Activated CD4-positive, alpha-beta T cell treated with anti-CD3 and anti-CD28 coated beads for 36 hours (primary cell): ENCODE results near the gene POMZP3. TPM values are rescaled to one million over a fixed set of nuclear protein-coding genes. Genes with fewer than 3 reads are reported as not detected.
"Not testable (repeated sequence)": the region's sequence is repeated elsewhere in the genome, so short reads cannot be mapped to it uniquely, and the experiment has no call there.

Source experiments
- ATAC-seq: fragments of 200-7000 bp; cut with Tn5 transposase; one replicate; pipeline ENCODE4 v1.10.0; 2021; ENCODE audit warnings: mild to moderate bottlenecking, moderate library complexity
- CTCF ChIA-PET: fragments of 350-600 bp; sonication (Branson Sonifier 250); formaldehyde crosslinking; loops from one replicate; lab custom pipeline; 2021; ENCODE audit warnings: antibody characterized with exemption; lab: Charles Lee
- POLR2A ChIA-PET: fragments of 350-600 bp; sonication (Branson Sonifier 250); formaldehyde crosslinking; loops from one replicate; lab custom pipeline; 2021; ENCODE audit warnings: antibody characterized with exemption, inconsistent platforms; lab: Charles Lee
- DNase-seq: peaks from one replicate; pipeline ENCODE4 v3.0.0-alpha.2; 2020
- H3K27ac Mint-ChIP-seq: one replicate; pipeline ENCODE4 v1.8.0; 2021; ENCODE audit warnings: mixed read lengths
- H3K27me3 Mint-ChIP-seq: one replicate; pipeline ENCODE4 v1.8.0; 2021; ENCODE audit warnings: mixed read lengths
- H3K36me3 Mint-ChIP-seq: one replicate; pipeline ENCODE4 v1.8.0; 2021; ENCODE audit warnings: low read depth, mixed read lengths
- H3K4me1 Mint-ChIP-seq: one replicate; pipeline ENCODE4 v1.8.0; 2021; ENCODE audit warnings: mixed read lengths
- H3K4me3 Mint-ChIP-seq: one replicate; pipeline ENCODE4 v1.8.0; 2021; ENCODE audit warnings: mild to moderate bottlenecking, moderate library complexity, mixed read lengths
- H3K9me3 Mint-ChIP-seq: one replicate; pipeline ENCODE4 v1.8.0; 2021; ENCODE audit warnings: low read depth, mixed read lengths
- intact Hi-C, 2 experiments: fragments of 100-400 bp; cut with DNase I in 1 of 2; cut with micrococcal nuclease in 1 of 2; formaldehyde crosslinking; loops; one replicate each; pipeline versions ENCODE4 v1.14.2 to v1.15.1; 2022 to 2024; cut with DNase I, micrococcal nuclease
- total RNA-seq, 2 experiments: library from RNA; stranded (reverse); gene quantifications; one replicate each; pipeline ENCODE4 v1.2.3, GENCODE V29; 2021

The POMZP3 gene
- total RNA-seq, 2 experiments from 2014 or later, result 9.0 to 9.9 TPM

- not testable (repeated sequence) for H3K4me3 Mint-ChIP-seq
Measured at GRCh38 chr7:76560157-76560556, 66.9 kb downstream of the POMZP3 start.

More at GRCh38 chr7:76560157-76560556, 66.9 kb downstream of the POMZP3 start:
- Mint-ChIP-seq H3K36me3 (peaks cover 41% of the 10 kb centered on the region), H3K4me1 (peaks cover 33% of the 10 kb centered on the region)
- CTCF ChIA-PET, H3K27ac Mint-ChIP-seq, H3K27me3 Mint-ChIP-seq, H3K9me3 Mint-ChIP-seq, POLR2A ChIA-PET, ATAC-seq, DNase-seq, intact Hi-C loops: not testable (repeated sequence)

Other genes starting within 250 kb of the POMZP3 start
- under 1 TPM; 0.79 to 0.91 TPM for gene SSC4D, start 217.6 kb downstream of the POMZP3 start, total RNA-seq
- 1 to 10 TPM; 7.0 to 7.9 TPM for gene ZP3, start 202.3 kb downstream of the POMZP3 start, total RNA-seq
- 10 to 100 TPM; 17.4 to 22.4 TPM for gene DTX2, start 165.6 kb downstream of the POMZP3 start, total RNA-seq
- gene UPK3B, start 116.7 kb downstream of the POMZP3 start, total RNA-seq, result 1 to 10 TPM in 1 of 2 experiments, under 1 TPM in 1; 0.46 to 1.1 TPM
- gene SPDYE16, start 84.0 kb downstream of the POMZP3 start, total RNA-seq, result under 1 TPM in 1 of 2 experiments, not detected in 1; 0.18 TPM